SK-N-SH (cell line): ENCODE results near the gene CEBPG. TPM values are rescaled to one million over a fixed set of nuclear protein-coding genes. Genes with fewer than 3 reads are reported as not detected.

Experiments
- CTCF ChIA-PET: fragments of 300-600, 350-600 bp; formaldehyde crosslinking; extraction: SDS; loops from one replicate; lab custom pipeline; 2021; lab: Yijun Ruan, JAX
- POLR2A ChIA-PET: fragments of 350-600 bp; sonication (Branson Sonifier 250); formaldehyde crosslinking; extraction: SDS; loops from one replicate; lab custom pipeline; 2020; ENCODE audit warnings: antibody characterized with exemption, inconsistent platforms; lab: Yijun Ruan, JAX
- DNase-seq: peaks from one replicate; pipeline ENCODE4 v3.0.0; 2012
- H2AFZ ChIP-seq: fragments of 200-600 bp; sonication (generic); 2 replicates; pipeline ENCODE4 v1.8.1; 2016; ENCODE audit warnings: antibody characterized with exemption, mild to moderate bottlenecking, low read depth
- H3F3A ChIP-seq: fragments of 200-600 bp; sonication (generic); replicated peaks from 2 replicates; pipeline ENCODE3; 2016; ENCODE audit warnings: antibody characterized with exemption, mild to moderate bottlenecking; ENCODE audit not compliant: insufficient read depth
- H3K27ac ChIP-seq, 2 experiments: fragments of 200-500 bp in 1 of 2; fragments of 200-600 bp in 1 of 2; sonication (Bioruptor generic) in 1 of 2; sonication (generic), shearing (Covaris generic) in 1 of 2; 2 replicates each; pipeline versions ENCODE4 v1.5.1 to v1.6.1; 2014 to 2016; ENCODE audit warnings: low read depth in 2 of 2, inconsistent platforms in 1 of 2, low read length in 1 of 2, mild to moderate bottlenecking in 1 of 2, mixed read lengths in 1 of 2
- H3K27me3 ChIP-seq: fragments of 200-600 bp; sonication (generic), shearing (Covaris generic); 2 replicates; pipeline ENCODE4 v1.6.1; 2016; ENCODE audit warnings: mixed run types; ENCODE audit not compliant: insufficient read depth
- H3K36me3 ChIP-seq, 2 experiments: fragments of 200-500 bp in 1 of 2; fragments of 200-600 bp in 1 of 2; sonication (Bioruptor generic) in 1 of 2; sonication (generic) in 1 of 2; replicated peaks in 1 of 2; 2 replicates each; pipeline versions ENCODE3 to v1.5.1; 2014 to 2016; ENCODE audit warnings: low read length in 1 of 2, mild to moderate bottlenecking in 1 of 2; ENCODE audit not compliant: insufficient read depth in 2 of 2, control insufficient read depth in 1 of 2
- H3K4me1 ChIP-seq, 2 experiments: fragments of 200-500 bp in 1 of 2; fragments of 200-600 bp in 1 of 2; sonication (Bioruptor generic) in 1 of 2; sonication (generic), shearing (Covaris generic) in 1 of 2; 2 replicates each; pipeline versions ENCODE4 v1.5.1 to v1.6.1; 2014 to 2016; ENCODE audit warnings: low read depth in 1 of 2, low read length in 1 of 2, mixed run types in 1 of 2; ENCODE audit not compliant: insufficient read depth in 2 of 2, control insufficient read depth in 1 of 2
- H3K4me2 ChIP-seq: fragments of 200-600 bp; sonication (generic), shearing (Covaris generic); 2 replicates; pipeline ENCODE4 v1.6.1; 2017; ENCODE audit warnings: mixed run types
- H3K4me3 ChIP-seq, 2 experiments: fragments of 200-500 bp in 1 of 2; fragments of 200-600 bp in 1 of 2; sonication (Bioruptor generic) in 1 of 2; sonication (generic), shearing (Covaris generic) in 1 of 2; 2 replicates each; pipeline versions ENCODE4 v1.5.1 to v1.8.1; 2014 to 2016; ENCODE audit warnings: low read depth in 2 of 2, inconsistent platforms in 1 of 2, low read length in 1 of 2, mild to moderate bottlenecking in 1 of 2, mixed read lengths in 1 of 2, moderate library complexity in 1 of 2
- H3K79me2 ChIP-seq: fragments of 200-600 bp; sonication (generic); 2 replicates; pipeline ENCODE4 v1.8.1; 2017; ENCODE audit warnings: mild to moderate bottlenecking; ENCODE audit not compliant: insufficient read depth
- H3K9ac ChIP-seq: fragments of 200-600 bp; sonication (generic); 2 replicates; pipeline ENCODE4 v1.6.1; 2017; ENCODE audit warnings: mixed run types
- H3K9me2 ChIP-seq: fragments of 200-600 bp; sonication (generic); 2 replicates; pipeline ENCODE4 v1.6.1; 2017; ENCODE audit warnings: mixed run types
- H3K9me3 ChIP-seq: fragments of 200-600 bp; sonication (generic); 2 replicates; pipeline ENCODE4 v1.6.1; 2017; ENCODE audit warnings: mixed run types, mild to moderate bottlenecking, moderate library complexity
- H4K20me1 ChIP-seq: fragments of 200-600 bp; sonication (generic); 2 replicates; pipeline ENCODE4 v1.6.1; 2017; ENCODE audit warnings: mild to moderate bottlenecking, mixed run types; ENCODE audit not compliant: insufficient read depth
- ELF1 ChIP-seq: IDR thresholded peaks from 2 replicates; pipeline ENCODE4 v1.4.0; 2012
- EP300 ChIP-seq, 2 experiments: IDR thresholded peaks; 2 replicates each; pipeline versions ENCODE4 v1.4.0 to v1.6.1; 2012; ENCODE audit warnings: borderline replicate concordance in 1 of 2, low read depth in 1 of 2, low read length in 1 of 2
- FOSL2 ChIP-seq: IDR thresholded peaks from 2 replicates; pipeline ENCODE4 v1.4.0; 2012; ENCODE audit warnings: low read depth, mild to moderate bottlenecking, moderate library complexity, borderline replicate concordance
- FOXJ3 ChIP-seq: sonication (generic); formaldehyde crosslinking; IDR thresholded peaks from 2 replicates; pipeline ENCODE4 v1.5.1; 2020; ENCODE audit warnings: mild to moderate bottlenecking, missing genetic modification reagents
- GATA2 ChIP-seq: sonication (generic); formaldehyde crosslinking; IDR thresholded peaks from 2 replicates; pipeline ENCODE4 v1.5.0; 2020; ENCODE audit warnings: mild to moderate bottlenecking, missing genetic modification reagents
- JUND ChIP-seq: IDR thresholded peaks from 2 replicates; pipeline ENCODE4 v1.4.0; 2012
- MEF2A ChIP-seq: IDR thresholded peaks from 2 replicates; pipeline ENCODE4 v1.4.0; 2012; ENCODE audit warnings: low read depth, borderline replicate concordance
- MXI1 ChIP-seq: IDR thresholded peaks from 2 replicates; pipeline ENCODE4 v1.6.1; 2012; ENCODE audit warnings: mild to moderate bottlenecking, low read depth, low read length, improper control_type of control experiment
- NFIC ChIP-seq: IDR thresholded peaks from 2 replicates; pipeline ENCODE4 v1.4.0; 2012; ENCODE audit warnings: borderline replicate concordance
- NRF1 ChIP-seq: IDR thresholded peaks from 2 replicates; pipeline ENCODE4 v1.6.1; 2012; ENCODE audit warnings: low read depth, mild to moderate bottlenecking, low read length
- RFX5 ChIP-seq: IDR thresholded peaks from 2 replicates; pipeline ENCODE4 v1.6.1; 2012; ENCODE audit warnings: mild to moderate bottlenecking, improper control_type of control experiment, low read length
- RXRA ChIP-seq: IDR thresholded peaks from 2 replicates; pipeline ENCODE4 v1.4.0; 2012; ENCODE audit warnings: low read depth, mild to moderate bottlenecking, borderline replicate concordance
- SIN3A ChIP-seq: IDR thresholded peaks from 2 replicates; pipeline ENCODE4 v1.6.1; 2012; ENCODE audit warnings: low read depth, mild to moderate bottlenecking, low read length, moderate library complexity, borderline replicate concordance
- TAF1 ChIP-seq: IDR thresholded peaks from 2 replicates; pipeline ENCODE4 v1.6.1; 2012; ENCODE audit warnings: low read depth, mild to moderate bottlenecking, low read length, moderate library complexity, borderline replicate concordance
- TCF12 ChIP-seq: IDR thresholded peaks from 2 replicates; pipeline ENCODE4 v1.4.0; 2012
- YY1 ChIP-seq: IDR thresholded peaks from 2 replicates; pipeline ENCODE4 v1.4.0; 2012; ENCODE audit warnings: low read depth, mild to moderate bottlenecking
- WGBS: methylation state at CpG from one replicate; pipeline ENCODE4 v1.1.6; 2017; ENCODE audit warnings: low lambda C conversion rate; 5-methylcytosine and 5-hydroxymethylcytosine counted together
- polyA plus RNA-seq, 3 experiments: library from polyadenylated mRNA; depleted of rRNA; stranded (reverse); fragments of >200 nt; gene quantifications; 2 replicates each; pipeline ENCODE4 v1.2.3, GENCODE V29; 2012
- TF ChIP-seq, protein P1 (sequence below): IDR thresholded peaks from 2 replicates; pipeline ENCODE4 v1.4.0; 2012; ENCODE audit warnings: low read depth, borderline replicate concordance
- TF ChIP-seq, protein P2 (sequence below): fragments of 200-600 bp; sonication (generic); IDR thresholded peaks from 2 replicates; pipeline ENCODE4 v1.6.1; 2017; ENCODE audit warnings: antibody characterized with exemption, mild to moderate bottlenecking, moderate library complexity
- TF ChIP-seq, protein P3 (sequence below): IDR thresholded peaks from 2 replicates; pipeline ENCODE4 v1.4.0; 2012; ENCODE audit warnings: low read depth
- TF ChIP-seq, protein P4 (sequence below): IDR thresholded peaks from 2 replicates; pipeline ENCODE4; 2012

Gene CEBPG
- polyA plus RNA-seq, 1 of the 3 experiments (the other 2 are of a cell fraction) = 9.1 TPM

DNA sequence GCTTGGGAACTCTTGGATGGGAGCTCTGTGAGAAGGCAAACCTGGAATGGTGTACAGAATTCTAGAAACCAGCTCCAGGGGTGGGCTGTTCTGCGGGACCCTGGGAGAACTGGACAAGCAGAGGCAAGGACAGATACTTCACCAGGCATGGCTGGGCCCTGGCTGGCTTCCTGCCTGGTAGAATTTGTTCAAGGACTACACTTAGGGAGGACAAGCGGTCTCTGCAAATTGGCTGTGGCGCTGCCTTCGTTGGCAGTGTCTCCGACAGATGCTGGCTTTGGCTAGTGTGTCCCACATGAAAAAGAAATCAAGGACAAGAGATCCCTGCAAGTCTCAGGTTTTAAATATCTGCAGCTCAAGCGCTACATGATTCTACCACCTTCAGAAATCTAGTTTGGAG is 12.4 kb downstream of the CEBPG start:
- H3K9me2 ChIP-seq = no peaks in the 10 kb centered on the region
- H3K27me3 ChIP-seq = no peaks in the 10 kb centered on the region
- H3K4me2 ChIP-seq = no peak overlapping the region
- H3K27ac ChIP-seq = no peak overlapping the region
- H2AFZ ChIP-seq = no peak overlapping the region
- H3F3A ChIP-seq = no peaks in the 10 kb centered on the region
- ChIA-PET POLR2A (interaction anchor here (0.5 to 2.1 kb wide), 3 partner anchors 9 to 80 kb away, joined by 3 to 8 read pairs (median 5); partner anchors contain the start of gene CEBPG), CTCF (interaction anchor here (0.8 to 5.4 kb wide), 3 partner anchors 20 to 392 kb away, joined by 3 to 32 read pairs (median 3); no protein-coding TSS in a partner anchor)
- whole genome bisulfite sequencing = 96% methylated on average over 6 of the region's 6 CpGs
- no peaks in the 10 kb centered on the region for H3K9me3 ChIP-seq
- no peak for DNase-seq
- peaks cover 0 to 34% of the 10 kb centered on the region in 2 experiments; a peak in 1 of 4 replicates for H3K4me1 ChIP-seq
- no peak overlapping the region for H3K9ac ChIP-seq
- peaks cover 57% of the 10 kb centered on the region for H3K79me2 ChIP-seq
- peaks cover 87% of the 10 kb centered on the region for H4K20me1 ChIP-seq
- H3K36me3 ChIP-seq = peaks cover under 1 to 23% of the 10 kb centered on the region in 2 experiments
- no peak for TF ChIP-seq YY1
- TF ChIP-seq, protein P1, sequence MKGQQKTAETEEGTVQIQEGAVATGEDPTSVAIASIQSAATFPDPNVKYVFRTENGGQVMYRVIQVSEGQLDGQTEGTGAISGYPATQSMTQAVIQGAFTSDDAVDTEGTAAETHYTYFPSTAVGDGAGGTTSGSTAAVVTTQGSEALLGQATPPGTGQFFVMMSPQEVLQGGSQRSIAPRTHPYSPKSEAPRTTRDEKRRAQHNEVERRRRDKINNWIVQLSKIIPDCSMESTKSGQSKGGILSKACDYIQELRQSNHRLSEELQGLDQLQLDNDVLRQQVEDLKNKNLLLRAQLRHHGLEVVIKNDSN = no peak
- TF ChIP-seq RFX5 = no peak
- TF ChIP-seq TCF12 = no peak
- no peak for TF ChIP-seq NFIC
- no peak for TF ChIP-seq NRF1
- no peak for TF ChIP-seq SIN3A
- TF ChIP-seq, protein P2, sequence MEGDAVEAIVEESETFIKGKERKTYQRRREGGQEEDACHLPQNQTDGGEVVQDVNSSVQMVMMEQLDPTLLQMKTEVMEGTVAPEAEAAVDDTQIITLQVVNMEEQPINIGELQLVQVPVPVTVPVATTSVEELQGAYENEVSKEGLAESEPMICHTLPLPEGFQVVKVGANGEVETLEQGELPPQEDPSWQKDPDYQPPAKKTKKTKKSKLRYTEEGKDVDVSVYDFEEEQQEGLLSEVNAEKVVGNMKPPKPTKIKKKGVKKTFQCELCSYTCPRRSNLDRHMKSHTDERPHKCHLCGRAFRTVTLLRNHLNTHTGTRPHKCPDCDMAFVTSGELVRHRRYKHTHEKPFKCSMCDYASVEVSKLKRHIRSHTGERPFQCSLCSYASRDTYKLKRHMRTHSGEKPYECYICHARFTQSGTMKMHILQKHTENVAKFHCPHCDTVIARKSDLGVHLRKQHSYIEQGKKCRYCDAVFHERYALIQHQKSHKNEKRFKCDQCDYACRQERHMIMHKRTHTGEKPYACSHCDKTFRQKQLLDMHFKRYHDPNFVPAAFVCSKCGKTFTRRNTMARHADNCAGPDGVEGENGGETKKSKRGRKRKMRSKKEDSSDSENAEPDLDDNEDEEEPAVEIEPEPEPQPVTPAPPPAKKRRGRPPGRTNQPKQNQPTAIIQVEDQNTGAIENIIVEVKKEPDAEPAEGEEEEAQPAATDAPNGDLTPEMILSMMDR = no peak
- TF ChIP-seq, protein P3, sequence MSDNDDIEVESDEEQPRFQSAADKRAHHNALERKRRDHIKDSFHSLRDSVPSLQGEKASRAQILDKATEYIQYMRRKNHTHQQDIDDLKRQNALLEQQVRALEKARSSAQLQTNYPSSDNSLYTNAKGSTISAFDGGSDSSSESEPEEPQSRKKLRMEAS = no peak
- no peak for TF ChIP-seq MEF2A
- TF ChIP-seq FOSL2 = no peak
- TF ChIP-seq GATA2 (CRISPR knock-in tag) = no peak
- TF ChIP-seq, protein P4, sequence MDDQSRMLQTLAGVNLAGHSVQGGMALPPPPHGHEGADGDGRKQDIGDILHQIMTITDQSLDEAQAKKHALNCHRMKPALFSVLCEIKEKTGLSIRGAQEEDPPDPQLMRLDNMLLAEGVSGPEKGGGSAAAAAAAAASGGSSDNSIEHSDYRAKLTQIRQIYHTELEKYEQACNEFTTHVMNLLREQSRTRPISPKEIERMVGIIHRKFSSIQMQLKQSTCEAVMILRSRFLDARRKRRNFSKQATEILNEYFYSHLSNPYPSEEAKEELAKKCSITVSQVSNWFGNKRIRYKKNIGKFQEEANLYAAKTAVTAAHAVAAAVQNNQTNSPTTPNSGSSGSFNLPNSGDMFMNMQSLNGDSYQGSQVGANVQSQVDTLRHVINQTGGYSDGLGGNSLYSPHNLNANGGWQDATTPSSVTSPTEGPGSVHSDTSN = no peak
- TF ChIP-seq FOXJ3 (CRISPR knock-in tag) = no peak
- no peak for TF ChIP-seq RXRA
- no peak for TF ChIP-seq ELF1
- no peak for TF ChIP-seq EP300 (IDR thresholded peaks at IDR 0.05; ENCODE audit: borderline replicate concordance in 1 of 2, low read depth in 1 of 2, low read length in 1 of 2)
- TF ChIP-seq TAF1 = no peak
- TF ChIP-seq JUND = no peak
- no peak for TF ChIP-seq MXI1
- no peak overlapping the region for H3K4me3 ChIP-seq
